SK-N-SH (cell line): Measurements from ENCODE around the gene GJD4.

Source experiments
- POLR2AphosphoS5 ChIP-seq: IDR thresholded peaks from 2 replicates; pipeline ENCODE4 v1.6.1; 2012; ENCODE audit warnings: low read depth, low read length
- TF ChIP-seq, protein P1 (sequence below): fragments of 200-600 bp; sonication (generic); IDR thresholded peaks from 2 replicates; pipeline ENCODE4 v1.6.1; 2017; ENCODE audit warnings: antibody characterized with exemption, mild to moderate bottlenecking, moderate library complexity
- TF ChIP-seq, protein P2 (sequence below): IDR thresholded peaks from 2 replicates; pipeline ENCODE4 v1.4.0; 2012; ENCODE audit warnings: low read depth, borderline replicate concordance
- TF ChIP-seq, protein P3 (sequence below): fragments of 150-350 bp; IDR thresholded peaks from 2 replicates; pipeline ENCODE4 v1.6.1; 2016; ENCODE audit warnings: mild to moderate bottlenecking, low read depth, low read length

- TF ChIP-seq, protein P1, sequence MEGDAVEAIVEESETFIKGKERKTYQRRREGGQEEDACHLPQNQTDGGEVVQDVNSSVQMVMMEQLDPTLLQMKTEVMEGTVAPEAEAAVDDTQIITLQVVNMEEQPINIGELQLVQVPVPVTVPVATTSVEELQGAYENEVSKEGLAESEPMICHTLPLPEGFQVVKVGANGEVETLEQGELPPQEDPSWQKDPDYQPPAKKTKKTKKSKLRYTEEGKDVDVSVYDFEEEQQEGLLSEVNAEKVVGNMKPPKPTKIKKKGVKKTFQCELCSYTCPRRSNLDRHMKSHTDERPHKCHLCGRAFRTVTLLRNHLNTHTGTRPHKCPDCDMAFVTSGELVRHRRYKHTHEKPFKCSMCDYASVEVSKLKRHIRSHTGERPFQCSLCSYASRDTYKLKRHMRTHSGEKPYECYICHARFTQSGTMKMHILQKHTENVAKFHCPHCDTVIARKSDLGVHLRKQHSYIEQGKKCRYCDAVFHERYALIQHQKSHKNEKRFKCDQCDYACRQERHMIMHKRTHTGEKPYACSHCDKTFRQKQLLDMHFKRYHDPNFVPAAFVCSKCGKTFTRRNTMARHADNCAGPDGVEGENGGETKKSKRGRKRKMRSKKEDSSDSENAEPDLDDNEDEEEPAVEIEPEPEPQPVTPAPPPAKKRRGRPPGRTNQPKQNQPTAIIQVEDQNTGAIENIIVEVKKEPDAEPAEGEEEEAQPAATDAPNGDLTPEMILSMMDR = no peak
- TF ChIP-seq, protein P2, sequence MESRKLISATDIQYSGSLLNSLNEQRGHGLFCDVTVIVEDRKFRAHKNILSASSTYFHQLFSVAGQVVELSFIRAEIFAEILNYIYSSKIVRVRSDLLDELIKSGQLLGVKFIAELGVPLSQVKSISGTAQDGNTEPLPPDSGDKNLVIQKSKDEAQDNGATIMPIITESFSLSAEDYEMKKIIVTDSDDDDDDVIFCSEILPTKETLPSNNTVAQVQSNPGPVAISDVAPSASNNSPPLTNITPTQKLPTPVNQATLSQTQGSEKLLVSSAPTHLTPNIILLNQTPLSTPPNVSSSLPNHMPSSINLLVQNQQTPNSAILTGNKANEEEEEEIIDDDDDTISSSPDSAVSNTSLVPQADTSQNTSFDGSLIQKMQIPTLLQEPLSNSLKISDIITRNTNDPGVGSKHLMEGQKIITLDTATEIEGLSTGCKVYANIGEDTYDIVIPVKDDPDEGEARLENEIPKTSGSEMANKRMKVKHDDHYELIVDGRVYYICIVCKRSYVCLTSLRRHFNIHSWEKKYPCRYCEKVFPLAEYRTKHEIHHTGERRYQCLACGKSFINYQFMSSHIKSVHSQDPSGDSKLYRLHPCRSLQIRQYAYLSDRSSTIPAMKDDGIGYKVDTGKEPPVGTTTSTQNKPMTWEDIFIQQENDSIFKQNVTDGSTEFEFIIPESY = no peak
- no peak for TF ChIP-seq POLR2AphosphoS5
- TF ChIP-seq, protein P3, sequence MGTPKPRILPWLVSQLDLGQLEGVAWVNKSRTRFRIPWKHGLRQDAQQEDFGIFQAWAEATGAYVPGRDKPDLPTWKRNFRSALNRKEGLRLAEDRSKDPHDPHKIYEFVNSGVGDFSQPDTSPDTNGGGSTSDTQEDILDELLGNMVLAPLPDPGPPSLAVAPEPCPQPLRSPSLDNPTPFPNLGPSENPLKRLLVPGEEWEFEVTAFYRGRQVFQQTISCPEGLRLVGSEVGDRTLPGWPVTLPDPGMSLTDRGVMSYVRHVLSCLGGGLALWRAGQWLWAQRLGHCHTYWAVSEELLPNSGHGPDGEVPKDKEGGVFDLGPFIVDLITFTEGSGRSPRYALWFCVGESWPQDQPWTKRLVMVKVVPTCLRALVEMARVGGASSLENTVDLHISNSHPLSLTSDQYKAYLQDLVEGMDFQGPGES = no peak
These were observed 28.2 kb downstream of the GJD4 start for GRCh38 chr10:35633006-35633980.
